ENCODE results near the gene MFSD6L.
"Not testable (repeated sequence)": the region's sequence is repeated elsewhere in the genome, so short reads cannot be mapped to it uniquely, and the experiment has no call there.

The MFSD6L gene

GRCh38 chr17:8823279-8823678, 24.1 kb upstream of the MFSD6L start:
- DNase-seq: no peak

- no peak for DNase-seq
These were observed 23.4 kb upstream of the MFSD6L start for GRCh38 chr17:8822401-8823035.

- no peak for DNase-seq
These were observed 22.4 kb upstream of the MFSD6L start for GRCh38 chr17:8821446-8822105.

GRCh38 chr17:8820311-8821010, 21.3 kb upstream of the MFSD6L start:
- DNase-seq: no peak

- no peak for DNase-seq
These were observed 19.6 kb upstream of the MFSD6L start for GRCh38 chr17:8818654-8819330.

- DNase-seq: no peak
These were observed 18.9 kb upstream of the MFSD6L start for GRCh38 chr17:8818047-8818446.

GRCh38 chr17:8806926-8807550, 7.9 kb upstream of the MFSD6L start:
- peak; percentile 46 for DNase-seq

- DNase-seq: no peak
These were observed 7.2 kb upstream of the MFSD6L start for GRCh38 chr17:8806253-8806925.

- DNase-seq: not testable (repeated sequence)
These were observed 6.2 kb upstream of the MFSD6L start for GRCh38 chr17:8805396-8805795.

GRCh38 chr17:8803531-8804420, 4.6 kb upstream of the MFSD6L start:
- no peak for DNase-seq

- no peak for DNase-seq
These were observed 2.1 kb upstream of the MFSD6L start for GRCh38 chr17:8801135-8801840.

GRCh38 chr17:8800656-8801055, 1.5 kb upstream of the MFSD6L start:
- no peak for DNase-seq

GRCh38 chr17:8799570-8800212, 526 bp upstream of the MFSD6L start:
- DNase-seq: no peak

GRCh38 chr17:8798176-8798845, 854 bp downstream of the MFSD6L start:
- no peak for DNase-seq

GRCh38 chr17:8797621-8798175, 1.5 kb downstream of the MFSD6L start:
- no peak for DNase-seq

- no peak for DNase-seq
These were observed 4.5 kb downstream of the MFSD6L start for GRCh38 chr17:8794636-8795035.

GRCh38 chr17:8793649-8794048, 5.5 kb downstream of the MFSD6L start:
- no peak for DNase-seq

- DNase-seq: no peak
These were observed 6.5 kb downstream of the MFSD6L start for GRCh38 chr17:8792646-8793045.

GRCh38 chr17:8791910-8792270, 7.3 kb downstream of the MFSD6L start:
- no peak for DNase-seq

Data from CD4-positive, alpha-beta T cell treated with Interleukin-21 for 1 hour (primary cell).